Measurements from ENCODE around the gene KLRG1.

KLRG1 gene

DNA sequence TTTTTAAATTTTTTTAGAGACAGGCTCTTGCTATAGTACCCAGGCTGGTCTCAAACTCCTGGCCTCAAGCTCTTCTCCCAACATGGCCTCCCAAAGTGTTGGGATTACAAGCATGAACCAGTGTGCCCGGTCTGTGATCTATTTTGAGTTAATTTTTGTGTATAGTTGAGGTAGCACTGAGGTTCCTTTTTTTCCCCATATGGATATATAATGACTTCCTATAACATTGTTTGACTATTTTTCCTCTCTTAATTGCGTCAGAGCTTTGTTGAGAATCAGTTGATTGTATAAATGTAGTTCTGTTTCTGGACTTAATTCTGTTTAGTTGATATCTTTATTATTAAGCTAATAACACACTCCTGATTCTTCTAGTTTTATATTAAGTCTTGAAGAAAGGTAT lies 31.3 kb upstream of the KLRG1 start:
- Histone ChIP-seq H3K36me3 (ENCODE audit: low read depth) (no peaks in the 10 kb centered on the region), H3K9me3 (ENCODE audit: severe bottlenecking) (no peaks in the 10 kb centered on the region), H3K4me1 (ENCODE audit: insufficient read depth, poor library complexity, severe bottlenecking) (no peaks in the 10 kb centered on the region), H3K4me3 (ENCODE audit: severe bottlenecking) (no peak overlapping the region), H3K27ac (ENCODE audit: poor library complexity, severe bottlenecking) (no peak overlapping the region), H3K27me3 (ENCODE audit: insufficient read depth, poor library complexity, severe bottlenecking) (no peaks in the 10 kb centered on the region)
- TF ChIP-seq, protein P1, sequence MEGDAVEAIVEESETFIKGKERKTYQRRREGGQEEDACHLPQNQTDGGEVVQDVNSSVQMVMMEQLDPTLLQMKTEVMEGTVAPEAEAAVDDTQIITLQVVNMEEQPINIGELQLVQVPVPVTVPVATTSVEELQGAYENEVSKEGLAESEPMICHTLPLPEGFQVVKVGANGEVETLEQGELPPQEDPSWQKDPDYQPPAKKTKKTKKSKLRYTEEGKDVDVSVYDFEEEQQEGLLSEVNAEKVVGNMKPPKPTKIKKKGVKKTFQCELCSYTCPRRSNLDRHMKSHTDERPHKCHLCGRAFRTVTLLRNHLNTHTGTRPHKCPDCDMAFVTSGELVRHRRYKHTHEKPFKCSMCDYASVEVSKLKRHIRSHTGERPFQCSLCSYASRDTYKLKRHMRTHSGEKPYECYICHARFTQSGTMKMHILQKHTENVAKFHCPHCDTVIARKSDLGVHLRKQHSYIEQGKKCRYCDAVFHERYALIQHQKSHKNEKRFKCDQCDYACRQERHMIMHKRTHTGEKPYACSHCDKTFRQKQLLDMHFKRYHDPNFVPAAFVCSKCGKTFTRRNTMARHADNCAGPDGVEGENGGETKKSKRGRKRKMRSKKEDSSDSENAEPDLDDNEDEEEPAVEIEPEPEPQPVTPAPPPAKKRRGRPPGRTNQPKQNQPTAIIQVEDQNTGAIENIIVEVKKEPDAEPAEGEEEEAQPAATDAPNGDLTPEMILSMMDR (IDR thresholded peaks at IDR 0.05; ENCODE audit: poor library complexity, severe bottlenecking): no peak
- ATAC-seq (ENCODE audit: low read depth) (no peak), DNase-seq (ENCODE audit: low spot score) (no peak)

DNA sequence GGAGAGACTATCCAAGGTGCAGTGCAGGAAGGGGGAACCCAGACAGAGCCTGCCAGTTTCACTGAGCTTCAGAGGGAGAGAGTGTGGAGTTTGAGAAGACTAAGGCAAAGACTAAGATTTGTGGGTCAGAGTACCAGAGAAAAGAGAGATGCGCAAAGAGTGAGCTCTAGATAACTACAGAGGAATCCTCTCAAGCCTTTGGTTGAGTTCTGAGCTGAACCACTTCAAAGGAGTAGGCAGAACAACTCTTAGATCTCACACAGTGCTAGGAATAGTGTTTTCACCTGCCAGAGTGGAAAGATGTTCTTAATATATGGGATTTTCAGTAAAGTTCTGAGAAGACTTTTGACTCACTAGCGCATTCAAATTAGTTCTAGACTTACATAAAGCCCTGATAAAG lies 29.2 kb upstream of the KLRG1 start:
- Histone ChIP-seq H3K4me1 (ENCODE audit: insufficient read depth, poor library complexity, severe bottlenecking) (no peaks in the 10 kb centered on the region), H3K4me3 (ENCODE audit: severe bottlenecking) (no peak overlapping the region), H3K27me3 (ENCODE audit: insufficient read depth, poor library complexity, severe bottlenecking) (no peaks in the 10 kb centered on the region), H3K9me3 (ENCODE audit: severe bottlenecking) (no peaks in the 10 kb centered on the region), H3K27ac (ENCODE audit: poor library complexity, severe bottlenecking) (no peak overlapping the region), H3K36me3 (ENCODE audit: low read depth) (no peaks in the 10 kb centered on the region)
- TF ChIP-seq, protein P1 (IDR thresholded peaks at IDR 0.05; ENCODE audit: poor library complexity, severe bottlenecking): no peak
- no peak for ATAC-seq (ENCODE audit: low read depth)
- DNase-seq (ENCODE audit: low spot score): no peak

DNA sequence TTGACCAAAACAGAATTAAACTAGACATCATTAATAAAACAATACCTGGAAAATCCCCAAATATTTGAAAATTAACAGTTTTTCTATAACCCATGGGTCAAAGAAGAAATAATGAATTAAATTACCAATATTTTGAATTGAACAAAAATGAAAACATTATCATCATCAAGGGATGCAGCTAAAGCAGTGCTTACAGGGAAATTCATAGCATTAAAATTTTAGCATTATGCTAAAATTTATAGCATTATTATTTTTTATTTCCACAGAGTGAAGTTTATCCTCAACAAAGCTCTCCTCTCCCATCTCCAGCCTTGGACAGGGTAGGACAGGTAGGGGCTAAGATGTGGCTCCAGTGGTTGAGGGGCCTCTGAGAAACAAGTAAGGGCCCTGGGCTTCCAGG lies 20.6 kb upstream of the KLRG1 start:
- Histone ChIP-seq H3K4me1 (ENCODE audit: insufficient read depth, poor library complexity, severe bottlenecking) (no peaks in the 10 kb centered on the region), H3K9me3 (ENCODE audit: severe bottlenecking) (no peaks in the 10 kb centered on the region), H3K27me3 (ENCODE audit: insufficient read depth, poor library complexity, severe bottlenecking) (no peaks in the 10 kb centered on the region), H3K36me3 (ENCODE audit: low read depth) (no peaks in the 10 kb centered on the region), H3K4me3 (ENCODE audit: severe bottlenecking) (no peak overlapping the region), H3K27ac (ENCODE audit: poor library complexity, severe bottlenecking) (no peak overlapping the region)
- DNase-seq (ENCODE audit: low spot score) (no peak), ATAC-seq (ENCODE audit: low read depth) (no peak)
- TF ChIP-seq, protein P1 (IDR thresholded peaks at IDR 0.05; ENCODE audit: poor library complexity, severe bottlenecking): no peak

DNA sequence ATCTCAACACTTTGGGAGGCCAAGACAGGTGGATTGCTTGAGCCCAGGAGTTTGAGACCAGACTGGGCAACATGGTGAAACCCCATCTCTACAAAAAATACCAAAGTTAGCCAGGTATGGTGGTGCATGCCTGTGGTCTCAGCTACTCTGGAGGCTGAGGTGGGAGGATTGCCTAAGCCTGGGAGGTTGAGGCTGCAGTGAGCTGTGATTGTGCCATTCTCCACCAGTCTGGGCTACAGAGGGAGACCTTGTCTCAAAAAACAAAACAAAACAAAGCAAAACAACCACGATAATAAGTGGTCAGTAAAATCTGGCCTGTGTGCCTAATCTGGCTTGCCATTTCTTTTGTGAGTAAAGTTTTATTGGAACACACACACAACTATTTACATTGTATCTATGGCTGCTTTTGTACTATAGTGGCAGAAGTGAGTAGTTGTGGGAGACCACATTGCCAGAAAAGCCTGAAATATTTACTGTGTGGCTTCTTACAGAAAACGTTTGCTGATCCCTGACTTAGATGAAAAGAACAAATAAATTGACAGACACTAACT lies 19.4 kb upstream of the KLRG1 start:
- ATAC-seq (ENCODE audit: low read depth) (no peak), DNase-seq (ENCODE audit: low spot score) (no peak)
- H3K27ac ChIP-seq (ENCODE audit: poor library complexity, severe bottlenecking): no peak overlapping the region
- H3K4me3 ChIP-seq (ENCODE audit: severe bottlenecking): no peak overlapping the region
- H3K4me1 ChIP-seq (ENCODE audit: insufficient read depth, poor library complexity, severe bottlenecking): no peaks in the 10 kb centered on the region
- no peaks in the 10 kb centered on the region for H3K27me3 ChIP-seq (ENCODE audit: insufficient read depth, poor library complexity, severe bottlenecking)
- H3K9me3 ChIP-seq (ENCODE audit: severe bottlenecking): no peaks in the 10 kb centered on the region
- TF ChIP-seq, protein P1 (IDR thresholded peaks at IDR 0.05; ENCODE audit: poor library complexity, severe bottlenecking): no peak
- no peaks in the 10 kb centered on the region for H3K36me3 ChIP-seq (ENCODE audit: low read depth)

DNA sequence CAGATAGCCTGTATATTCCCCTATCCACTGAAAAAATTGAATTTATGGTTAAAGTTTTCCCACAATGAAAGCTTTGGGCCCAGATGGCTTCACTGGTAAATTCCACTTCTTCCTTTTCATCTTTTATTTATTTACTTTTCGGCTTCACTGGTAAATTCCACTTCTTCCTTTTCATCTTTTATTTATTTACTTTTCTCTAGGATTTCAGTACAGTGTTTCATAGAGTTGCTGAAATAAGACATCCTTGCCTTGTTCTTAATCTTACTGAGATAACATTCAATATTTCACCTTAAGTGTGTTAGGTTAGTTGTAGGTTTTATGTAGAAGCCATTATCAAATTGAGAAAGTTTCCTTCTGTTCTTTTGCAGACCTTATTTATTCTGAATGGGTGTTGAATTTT lies 18.9 kb upstream of the KLRG1 start:
- Histone ChIP-seq H3K4me1 (ENCODE audit: insufficient read depth, poor library complexity, severe bottlenecking) (no peaks in the 10 kb centered on the region), H3K36me3 (ENCODE audit: low read depth) (no peaks in the 10 kb centered on the region), H3K27ac (ENCODE audit: poor library complexity, severe bottlenecking) (no peak overlapping the region), H3K27me3 (ENCODE audit: insufficient read depth, poor library complexity, severe bottlenecking) (no peaks in the 10 kb centered on the region), H3K9me3 (ENCODE audit: severe bottlenecking) (no peaks in the 10 kb centered on the region), H3K4me3 (ENCODE audit: severe bottlenecking) (no peak overlapping the region)
- no peak for DNase-seq (ENCODE audit: low spot score)
- ATAC-seq (ENCODE audit: low read depth): no peak
- TF ChIP-seq, protein P1 (IDR thresholded peaks at IDR 0.05; ENCODE audit: poor library complexity, severe bottlenecking): no peak
